IPS-15b (cell line): ENCODE measurements around the gene CUX1.
"Not testable (repeated sequence)": the region's sequence is repeated elsewhere in the genome, so short reads cannot be mapped to it uniquely, and the experiment has no call there.

Experiments used
- H3K27me3 ChIP-seq: one replicate; pipeline ENCODE4 v1.6.1; 2013; ENCODE audit warnings: low read length; ENCODE audit not compliant: control insufficient read depth, insufficient read depth
- H3K36me3 ChIP-seq: one replicate; pipeline ENCODE4 v1.6.1; 2013; ENCODE audit warnings: low read length; ENCODE audit not compliant: control insufficient read depth, insufficient read depth
- H3K4me1 ChIP-seq: one replicate; pipeline ENCODE4 v1.6.1; 2013; ENCODE audit warnings: mild to moderate bottlenecking, low read length; ENCODE audit not compliant: control insufficient read depth, insufficient read depth
- H3K4me3 ChIP-seq: one replicate; pipeline ENCODE4 v1.5.1; 2013; ENCODE audit warnings: low read depth, low read length
- H3K9ac ChIP-seq: one replicate; pipeline ENCODE4 v1.6.1; 2013; ENCODE audit warnings: low read depth, mild to moderate bottlenecking, low read length
- H3K9me3 ChIP-seq: one replicate; pipeline ENCODE4 v1.6.1; 2013; ENCODE audit warnings: mild to moderate bottlenecking, low read length; ENCODE audit not compliant: control insufficient read depth, insufficient read depth

CUX1 gene

DNA sequence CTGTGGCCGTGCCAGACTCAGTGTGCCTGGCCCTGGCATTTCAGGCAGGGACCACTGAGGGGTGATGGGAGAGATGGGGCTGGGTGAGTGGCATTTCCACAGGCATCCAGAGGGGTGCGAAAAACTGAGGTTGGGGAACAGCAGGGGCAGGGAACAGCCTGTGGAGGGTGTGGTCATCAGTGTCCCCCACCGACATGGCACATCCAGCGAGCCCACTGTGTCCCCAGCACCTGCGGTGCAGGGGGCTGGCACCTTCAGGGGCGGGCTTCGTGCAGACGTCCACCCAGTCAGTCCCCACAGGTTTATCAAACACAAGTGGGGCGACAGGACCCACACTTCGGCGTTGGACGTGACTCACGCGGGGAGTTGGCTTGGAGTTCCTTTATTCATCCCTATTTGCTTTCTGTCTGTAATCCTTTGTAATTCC, 14.8 kb downstream of the CUX1 start:
- Histone ChIP-seq H3K9me3 (no peaks in the 10 kb centered on the region), H3K36me3 (peaks cover 3% of the 10 kb centered on the region), H3K4me1 (no peaks in the 10 kb centered on the region), H3K9ac (no peak overlapping the region), H3K27me3 (no peaks in the 10 kb centered on the region), H3K4me3 (no peak overlapping the region)

DNA sequence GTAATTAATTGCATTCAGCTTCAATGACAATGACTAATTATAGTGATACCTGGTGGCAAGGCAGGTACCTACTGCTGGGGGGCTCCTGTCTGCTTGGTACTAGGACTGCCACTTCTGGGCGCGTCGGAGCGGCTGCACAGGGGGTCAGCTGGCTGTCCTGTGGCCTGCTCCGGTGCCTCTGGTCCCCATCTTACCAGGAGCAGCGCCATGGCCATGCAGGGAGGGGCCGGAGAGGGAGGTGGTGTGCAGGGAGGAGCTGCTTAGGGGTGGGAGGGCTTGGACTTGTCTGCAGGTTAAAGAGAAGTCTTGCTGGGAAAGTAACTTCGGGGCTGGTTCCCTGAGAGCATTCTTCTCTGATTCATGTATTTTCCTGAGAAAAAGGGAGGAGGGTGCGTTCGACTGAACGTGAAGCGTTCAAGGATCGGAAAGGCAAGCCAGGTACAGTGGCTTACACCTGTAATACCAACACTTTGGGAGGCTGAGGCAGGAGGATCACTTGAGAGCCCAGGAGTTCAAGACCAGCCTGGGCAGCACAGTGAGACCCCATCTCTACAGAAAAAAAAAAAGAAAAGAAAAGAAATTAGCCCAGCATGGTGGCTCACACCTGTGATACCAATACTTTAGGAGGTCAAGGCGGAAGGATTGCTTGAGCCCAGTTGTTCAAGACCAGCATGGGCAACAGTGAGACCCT, 15.4 kb downstream of the CUX1 start:
- Histone ChIP-seq H3K9ac (no peak overlapping the region), H3K36me3 (peaks cover 3% of the 10 kb centered on the region), H3K4me1 (no peaks in the 10 kb centered on the region), H3K27me3 (no peaks in the 10 kb centered on the region), H3K4me3 (no peak overlapping the region), H3K9me3 (no peaks in the 10 kb centered on the region)

DNA sequence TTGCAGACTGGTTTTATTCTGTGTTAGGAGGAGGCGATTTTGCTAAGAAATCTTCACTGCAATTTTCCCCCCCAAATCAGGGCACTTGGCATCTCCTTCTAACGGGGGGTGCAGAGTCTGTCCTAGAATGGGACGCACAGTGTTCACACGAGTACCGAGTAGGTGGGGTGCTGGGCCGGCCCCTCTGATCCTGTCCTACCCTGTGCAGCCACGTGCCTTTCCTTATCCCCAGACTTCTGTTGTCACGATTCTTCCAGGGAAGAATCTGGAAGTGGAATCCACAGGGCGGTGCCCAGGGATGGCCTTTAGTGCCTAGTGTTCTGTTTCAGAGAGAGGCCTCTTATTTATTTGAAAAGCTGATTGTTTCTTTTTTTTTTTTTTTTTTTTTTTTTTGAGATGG, 16.4 kb downstream of the CUX1 start:
- H3K27me3 ChIP-seq: no peaks in the 10 kb centered on the region
- H3K36me3 ChIP-seq: peaks cover 3% of the 10 kb centered on the region
- H3K9me3 ChIP-seq: no peaks in the 10 kb centered on the region
- H3K9ac ChIP-seq: no peak overlapping the region
- no peaks in the 10 kb centered on the region for H3K4me1 ChIP-seq
- H3K4me3 ChIP-seq: no peak overlapping the region

DNA sequence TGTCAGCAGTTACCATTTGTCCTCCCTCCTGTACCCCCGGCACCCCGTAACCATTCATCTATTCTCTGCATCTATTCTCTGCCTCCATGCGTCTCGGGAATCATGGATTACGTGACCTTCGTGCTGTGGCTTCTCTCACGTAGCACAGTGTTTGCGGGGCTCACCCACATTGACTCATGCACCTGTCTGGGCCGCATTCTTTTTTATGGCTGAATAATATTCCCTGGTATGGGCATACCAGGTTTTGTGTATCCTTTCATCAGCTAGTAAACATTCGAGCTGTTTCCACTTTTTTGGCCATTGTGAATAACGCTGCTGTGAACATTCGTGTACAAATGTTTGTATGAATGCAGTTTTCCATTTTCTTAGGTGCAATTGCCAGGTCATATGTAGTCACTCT, 17.7 kb downstream of the CUX1 start:
- no peaks in the 10 kb centered on the region for H3K27me3 ChIP-seq
- H3K4me3 ChIP-seq: no peak overlapping the region
- no peaks in the 10 kb centered on the region for H3K4me1 ChIP-seq
- H3K36me3 ChIP-seq: peaks cover 3% of the 10 kb centered on the region
- H3K9ac ChIP-seq: no peak overlapping the region
- H3K9me3 ChIP-seq: no peaks in the 10 kb centered on the region

DNA sequence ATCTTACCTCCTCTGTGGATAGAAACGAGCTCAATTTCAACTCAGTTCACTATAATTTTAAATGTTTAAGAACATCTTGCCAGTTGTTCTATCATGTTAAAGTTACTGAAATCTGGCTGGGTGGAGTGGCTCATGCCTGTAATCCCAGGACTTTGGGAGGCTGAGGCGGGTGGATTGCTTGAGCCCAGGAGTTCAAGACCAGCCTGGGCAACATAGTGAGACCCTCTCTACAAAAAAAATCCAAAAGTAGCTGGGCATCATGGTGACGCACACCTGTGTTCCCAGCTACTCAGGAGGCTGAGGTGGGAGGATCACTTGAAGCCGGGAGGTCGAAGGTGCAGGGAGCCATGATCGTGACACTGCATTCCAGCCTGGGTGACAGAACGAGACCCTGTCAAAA, 20.0 kb downstream of the CUX1 start:
- H3K4me1 ChIP-seq, H3K9ac ChIP-seq: not testable (repeated sequence)

DNA sequence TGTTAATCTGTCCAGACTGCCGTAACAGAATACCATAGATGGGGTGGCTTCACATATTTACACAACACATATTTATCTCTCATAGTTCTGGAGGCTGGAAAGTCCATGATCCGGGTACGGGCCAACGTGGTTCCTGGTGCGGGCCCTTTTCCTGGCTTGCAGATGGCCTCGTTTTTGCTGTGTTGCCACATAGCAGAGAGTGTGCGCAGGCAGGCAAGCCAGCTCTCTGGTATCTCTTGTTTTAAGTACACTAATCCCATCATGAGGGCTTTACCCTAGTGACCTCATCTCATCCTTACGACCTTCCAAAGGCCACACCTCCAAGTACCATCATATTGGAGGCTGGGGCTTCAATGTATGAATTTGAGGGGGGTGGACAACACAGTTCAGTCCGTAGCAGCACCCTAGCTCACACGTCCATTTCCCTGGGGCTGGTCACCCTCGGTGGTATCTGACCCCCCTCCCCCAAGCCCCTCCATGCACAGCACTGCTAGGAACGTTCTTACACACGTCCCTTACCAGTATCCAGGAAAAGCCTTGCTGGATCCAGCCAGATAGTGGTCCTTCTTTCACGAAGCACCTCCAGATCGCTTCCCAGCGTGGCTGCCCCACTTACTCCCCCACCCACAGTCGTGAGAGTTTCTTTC, 21.5 kb downstream of the CUX1 start:
- Histone ChIP-seq H3K9me3 (no peaks in the 10 kb centered on the region), H3K4me1 (peaks cover 4% of the 10 kb centered on the region), H3K27me3 (no peaks in the 10 kb centered on the region), H3K4me3 (no peak overlapping the region), H3K9ac (no peak overlapping the region), H3K36me3 (no peaks in the 10 kb centered on the region)

More for the DNA sequence above, 20.0 kb downstream of the CUX1 start:
- not testable (repeated sequence) for H3K27me3 ChIP-seq, H3K4me3 ChIP-seq, H3K9me3 ChIP-seq, H3K36me3 ChIP-seq

DNA sequence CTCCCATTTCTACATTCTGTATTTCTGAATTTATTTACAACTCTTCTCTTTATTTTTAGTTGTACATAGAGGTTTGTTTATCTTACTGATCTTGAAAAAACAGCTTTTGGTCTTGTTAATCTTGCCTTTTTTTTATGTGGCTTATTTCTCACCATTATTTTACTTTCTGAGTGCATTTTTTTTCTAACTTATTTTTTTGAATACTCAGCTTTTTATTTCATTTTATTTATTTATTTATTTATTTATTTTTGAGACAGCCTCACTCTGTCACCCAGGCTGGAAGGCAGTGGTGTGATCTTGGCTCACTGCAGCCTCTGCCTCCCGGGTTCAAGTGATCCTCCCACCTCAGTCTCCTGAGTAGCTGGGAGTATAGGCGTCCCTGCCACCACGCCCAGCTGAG, 23.9 kb downstream of the CUX1 start:
- H3K9me3 ChIP-seq: no peaks in the 10 kb centered on the region
- no peak overlapping the region for H3K9ac ChIP-seq
- no peaks in the 10 kb centered on the region for H3K36me3 ChIP-seq
- H3K4me1 ChIP-seq: peaks cover 7% of the 10 kb centered on the region
- no peak overlapping the region for H3K4me3 ChIP-seq
- no peaks in the 10 kb centered on the region for H3K27me3 ChIP-seq

DNA sequence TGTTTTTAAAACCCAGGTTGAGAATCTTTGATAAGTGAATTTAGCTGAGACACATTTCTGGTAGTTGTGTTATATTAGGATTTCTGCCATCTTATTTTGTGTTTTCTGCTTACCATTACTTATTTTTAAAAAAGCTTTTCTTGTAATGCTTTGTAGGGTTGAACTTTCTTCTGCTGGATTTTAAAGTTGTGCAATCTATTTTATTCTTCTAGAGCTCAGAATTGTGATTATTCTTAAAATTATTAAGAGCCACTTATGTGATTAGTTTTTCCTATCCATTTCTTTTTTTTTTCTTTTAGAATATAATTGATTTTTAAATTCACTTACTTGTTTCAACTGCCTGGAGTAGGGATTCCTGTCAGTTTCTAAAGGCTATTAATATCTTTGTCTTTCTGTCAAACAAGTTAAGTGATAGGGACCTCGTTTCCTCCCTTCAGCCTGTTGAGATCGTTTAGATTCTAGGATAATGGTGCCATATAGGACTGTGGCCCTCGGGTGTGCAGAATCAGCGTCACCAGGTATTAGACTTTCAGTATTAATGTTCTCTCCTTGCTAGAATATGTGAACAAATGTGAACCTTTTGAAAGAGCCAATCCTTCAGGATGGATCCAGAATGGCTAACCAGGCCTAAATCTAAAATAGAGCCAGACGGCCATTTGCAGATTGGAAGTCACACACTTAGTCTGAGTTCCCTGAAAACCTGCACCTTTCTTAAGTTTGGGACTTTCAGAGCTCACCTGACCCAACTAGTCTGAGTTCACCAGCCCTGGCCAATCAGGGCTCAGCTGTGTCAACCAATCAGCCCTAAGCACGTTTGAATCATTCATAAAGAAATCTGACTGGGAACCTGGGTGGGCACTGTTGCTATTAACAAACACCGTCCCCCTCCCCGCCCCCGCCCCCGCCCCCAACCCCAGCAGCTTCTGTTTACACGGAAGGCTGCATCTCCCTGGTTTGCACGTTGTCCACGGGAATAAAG, 26.2 kb downstream of the CUX1 start:
- H3K9me3 ChIP-seq: peaks cover 7% of the 10 kb centered on the region
- H3K4me1 ChIP-seq: peaks cover 7% of the 10 kb centered on the region
- no peaks in the 10 kb centered on the region for H3K36me3 ChIP-seq
- H3K27me3 ChIP-seq: no peaks in the 10 kb centered on the region
- H3K9ac ChIP-seq: peak overlapping the region; percentile 48
- peak overlapping the region; percentile 9 for H3K4me3 ChIP-seq

DNA sequence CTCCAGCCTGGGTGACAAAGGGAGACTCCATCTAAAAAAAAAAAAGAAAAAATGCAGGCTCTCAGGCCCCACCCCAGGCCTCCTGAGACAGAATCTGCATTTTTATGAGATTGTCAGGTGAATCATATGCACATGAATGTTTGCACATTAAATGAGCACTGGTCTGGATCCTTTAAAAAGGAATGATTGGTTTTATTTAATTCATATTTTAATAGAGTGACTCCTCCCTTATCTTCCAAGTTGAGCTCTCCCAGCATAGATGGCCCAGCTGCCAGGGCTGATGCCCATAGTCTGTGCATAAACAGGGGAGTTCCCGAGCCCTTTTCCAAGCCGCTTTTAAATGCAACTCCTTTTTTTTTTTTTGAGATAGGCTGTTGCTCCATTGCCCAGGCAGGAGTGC, 28.5 kb downstream of the CUX1 start:
- peaks cover 7% of the 10 kb centered on the region for H3K4me1 ChIP-seq
- no peak overlapping the region for H3K4me3 ChIP-seq
- H3K9ac ChIP-seq: no peak overlapping the region
- H3K27me3 ChIP-seq: no peaks in the 10 kb centered on the region
- peaks cover 3% of the 10 kb centered on the region for H3K36me3 ChIP-seq
- peaks cover 7% of the 10 kb centered on the region for H3K9me3 ChIP-seq

DNA sequence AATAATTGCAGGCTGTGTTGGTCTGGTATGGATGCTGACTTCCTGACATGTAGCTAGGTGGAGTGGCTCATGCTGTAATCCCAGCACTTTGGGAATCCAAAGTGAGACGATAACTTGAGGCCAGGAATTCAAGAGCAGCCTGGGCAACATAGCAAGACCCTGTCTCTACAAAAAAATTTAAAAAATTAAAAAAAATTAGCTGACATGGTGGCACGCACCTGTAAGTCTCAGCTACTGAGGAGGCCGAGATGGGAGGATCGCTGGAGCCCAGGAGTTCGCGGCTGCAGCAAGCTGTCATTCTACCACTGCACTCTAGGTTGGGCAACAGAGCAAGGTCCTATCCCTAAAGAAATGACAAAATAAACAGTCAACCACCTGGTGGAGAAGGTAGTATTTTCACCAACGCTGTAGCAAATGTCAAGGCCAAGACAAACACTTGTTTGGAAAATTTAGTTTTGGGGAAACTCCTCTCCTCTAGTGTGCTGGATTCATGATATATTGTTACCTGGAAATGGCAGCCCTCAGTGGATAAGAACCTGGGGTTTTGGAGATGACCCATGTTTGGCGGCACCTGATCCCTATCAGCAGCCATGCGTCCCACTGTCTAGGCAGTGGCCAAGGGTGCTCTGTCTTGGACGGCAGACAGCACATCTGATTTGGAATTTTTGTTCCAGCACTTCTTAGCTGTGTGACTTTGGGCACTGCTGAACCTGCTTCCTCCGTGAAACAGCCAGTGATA, 29.5 kb downstream of the CUX1 start:
- peaks cover 7% of the 10 kb centered on the region for H3K9me3 ChIP-seq
- no peaks in the 10 kb centered on the region for H3K27me3 ChIP-seq
- peaks cover 7% of the 10 kb centered on the region for H3K4me1 ChIP-seq
- H3K36me3 ChIP-seq: peaks cover 3% of the 10 kb centered on the region
- no peak overlapping the region for H3K4me3 ChIP-seq
- H3K9ac ChIP-seq: no peak overlapping the region

DNA sequence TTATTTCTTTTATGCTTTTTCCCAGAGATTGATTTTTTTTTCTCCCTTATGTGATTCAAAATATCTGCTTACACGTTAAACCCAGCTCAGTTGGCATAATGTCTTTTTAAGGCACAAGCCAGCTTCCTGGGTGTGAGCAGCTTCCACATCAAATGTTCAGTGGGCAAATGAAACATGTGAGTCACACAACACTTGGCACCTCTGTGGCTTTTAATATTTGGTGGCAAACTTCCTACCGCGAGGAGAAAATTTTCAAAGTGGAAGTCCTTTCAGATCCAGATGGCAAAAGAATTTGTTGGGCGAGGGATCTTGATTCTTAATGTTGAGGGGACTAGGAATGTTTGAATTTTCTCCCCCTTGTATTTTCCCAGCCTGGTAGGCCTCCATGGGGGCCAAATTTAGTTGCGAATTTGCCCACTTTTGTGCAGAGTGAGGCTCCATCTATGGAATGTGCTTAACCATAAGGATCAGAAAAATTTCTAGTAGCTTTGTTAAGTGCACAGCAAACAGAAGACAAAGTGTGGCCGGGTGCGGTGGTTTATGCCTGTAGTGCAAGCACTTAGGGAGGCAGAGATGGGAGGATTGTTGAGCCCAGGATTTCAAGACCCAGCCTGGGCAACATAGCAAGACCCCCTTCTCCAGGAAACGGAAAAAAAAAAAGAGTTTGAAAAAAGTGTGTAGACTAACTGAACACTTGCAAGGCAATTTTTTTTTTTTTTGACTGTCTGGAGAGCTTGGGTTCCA, 31.0 kb downstream of the CUX1 start:
- no peaks in the 10 kb centered on the region for H3K27me3 ChIP-seq
- H3K36me3 ChIP-seq: peaks cover 3% of the 10 kb centered on the region
- H3K9me3 ChIP-seq: peaks cover 7% of the 10 kb centered on the region
- H3K9ac ChIP-seq: no peak overlapping the region
- H3K4me1 ChIP-seq: peaks cover 7% of the 10 kb centered on the region
- no peak overlapping the region for H3K4me3 ChIP-seq
